OCI-LY1 (cell line): ENCODE results near the gene WDFY2.
A peak's percentile ranks its signal among the peaks of the same experiment; 100 is the strongest.

Source experiments
- CTCF ChIP-seq: fragments of 200-600 bp; sonication (generic), shearing (Covaris generic); IDR thresholded peaks from 2 replicates; pipeline ENCODE4 v1.5.1; 2017; ENCODE audit warnings: mild to moderate bottlenecking, antibody characterized with exemption, low read length, moderate library complexity, mixed read lengths
- EZH2 ChIP-seq: fragments of 200-600 bp; sonication (generic), shearing (Covaris generic); IDR thresholded peaks from 2 replicates; pipeline ENCODE4 v1.8.0; 2017; ENCODE audit warnings: borderline replicate concordance, mixed run types, mild to moderate bottlenecking, antibody characterized with exemption, low read length, moderate library complexity, mixed read lengths

- TF ChIP-seq CTCF = peak; percentile 9; the same call in 1 of the 2 replicates
- no peak for TF ChIP-seq EZH2
These were observed 184.2 kb downstream of the WDFY2 start for GRCh38 chr13:51768378-51768921.
